NCI-H2196 (cell line): ENCODE results near the gene CAMK1.
A peak's percentile ranks its signal among the peaks of the same experiment; 100 is the strongest.
"Not testable (repeated sequence)": the region's sequence is repeated elsewhere in the genome, so short reads cannot be mapped to it uniquely, and the experiment has no call there.

ENCODE experiments used
- DNase-seq: peaks from one replicate; lab custom pipeline; 2025; ENCODE audit not compliant: unreplicated experiment; lab: John Stamatoyannopoulos, UW

CAMK1 gene

GRCh38 chr3:9776896-9777693, 7.3 kb upstream of the CAMK1 start:
- DNase-seq, result no peak

GRCh38 chr3:9771007-9771406, 1.3 kb upstream of the CAMK1 start:
- not testable (repeated sequence) for DNase-seq

- peak; percentile 41 for DNase-seq
Observed at GRCh38 chr3:9770276-9770812, 597 bp upstream of the CAMK1 start.

GRCh38 chr3:9769012-9769411, 735 bp downstream of the CAMK1 start:
- DNase-seq, result no peak

GRCh38 chr3:9768141-9768775, 1.5 kb downstream of the CAMK1 start:
- no peak for DNase-seq

- no peak for DNase-seq
Observed at GRCh38 chr3:9767418-9767817, 2.3 kb downstream of the CAMK1 start.

GRCh38 chr3:9765865-9766264, 3.9 kb downstream of the CAMK1 start:
- DNase-seq, result no peak

- no peak for DNase-seq
Observed at GRCh38 chr3:9762871-9763270, 6.9 kb downstream of the CAMK1 start.

GRCh38 chr3:9761919-9762318, 7.8 kb downstream of the CAMK1 start:
- DNase-seq, result no peak

- DNase-seq, result no peak
Observed at GRCh38 chr3:9760779-9761505, 8.8 kb downstream of the CAMK1 start.

- DNase-seq, result no peak
Observed at GRCh38 chr3:9757427-9757826, 12.3 kb downstream of the CAMK1 start.

GRCh38 chr3:9754678-9755077, 15.1 kb downstream of the CAMK1 start:
- DNase-seq, result no peak

GRCh38 chr3:9750556-9751411, 19.0 kb downstream of the CAMK1 start:
- no peak for DNase-seq

- DNase-seq, result peak; percentile 88
Observed at GRCh38 chr3:9749645-9750555, 19.8 kb downstream of the CAMK1 start, which contains the start of gene OGG1. Gene OGG1, plus strand, starts transcription at chr3:9749952. Its CDS starts 335 bp downstream, at chr3:9750287.

- DNase-seq, result no peak
Observed at GRCh38 chr3:9749296-9749644, 20.5 kb downstream of the CAMK1 start.

- DNase-seq, result no peak
Observed at GRCh38 chr3:9748031-9748430, 21.7 kb downstream of the CAMK1 start.

GRCh38 chr3:9747267-9747666, 22.5 kb downstream of the CAMK1 start:
- no peak for DNase-seq

GRCh38 chr3:9746330-9746729, 23.4 kb downstream of the CAMK1 start:
- no peak for DNase-seq

- DNase-seq, result no peak
Observed at GRCh38 chr3:9745521-9745920, 24.2 kb downstream of the CAMK1 start.

GRCh38 chr3:9744162-9744561, 25.6 kb downstream of the CAMK1 start:
- no peak for DNase-seq
